ENCODE results near the gene CDSN. TPM values are rescaled to one million over a fixed set of nuclear protein-coding genes. Genes with fewer than 3 reads are reported as not detected.

Gene CDSN
- total and polyA plus RNA-seq, 2 donors (not counting 1 experiment from before 2014, with no cell fraction given), result not detected

- no peaks in the 10 kb centered on the region for H3K79me2 ChIP-seq (ENCODE audit: control insufficient read depth, insufficient read depth, low read length)
- H3K9me3 ChIP-seq (ENCODE audit: control extremely low read depth in 1 of 3, control insufficient read depth in 2 of 3, insufficient read depth in 1 of 3, low read length in 2 of 3), result no peaks in the 10 kb centered on the region
- DNase-seq (no peak), ATAC-seq (ENCODE audit: low read depth) (no peak)
- WGBS (ENCODE audit: insufficient coverage), result 80% methylated on average over 2 of the region's 2 CpGs
- H4K20me1 ChIP-seq (ENCODE audit: control insufficient read depth, insufficient read depth, low read length, poor library complexity, severe bottlenecking), result no peaks in the 10 kb centered on the region
- Mint-ChIP-seq H3K27me3 (no peaks in the 10 kb centered on the region), H3K27ac (peak overlapping the region; percentile 15), H3K9me3 (ENCODE audit: insufficient read depth) (no peaks in the 10 kb centered on the region), H3K4me3 (no peak overlapping the region), H3K4me1 (peaks cover 2% of the 10 kb centered on the region)
- H3K4me2 ChIP-seq (replicated peaks; ENCODE audit: low read depth, low read length, poor library complexity, severe bottlenecking), result no peak overlapping the region
- intact Hi-C loops (cut with micrococcal nuclease), result no loop called here
- H3K27me3 ChIP-seq (replicated peaks in 1 of 4; ENCODE audit: control extremely low read depth in 1 of 4, control insufficient read depth in 3 of 4, insufficient read depth in 4 of 4, low read length in 3 of 4), result peaks cover 0 to 2% (median 0%) of the 10 kb centered on the region in 4 experiments
- H3K9ac ChIP-seq (ENCODE audit: low read length), result no peak overlapping the region
- H3K27ac ChIP-seq (ENCODE audit: low read length in 2 of 2), result no peak overlapping the region
- H3K4me3 ChIP-seq (ENCODE audit: control extremely low read depth in 1 of 5, extremely low read depth in 1 of 5, insufficient read depth in 1 of 5, low read depth in 2 of 5, low read length in 4 of 5), result no peak overlapping the region
- no peaks in the 10 kb centered on the region for H3K36me3 ChIP-seq (replicated peaks in 1 of 2; ENCODE audit: control extremely low read depth in 1 of 2, control insufficient read depth in 1 of 2, extremely low read depth in 1 of 2, insufficient read depth in 2 of 2, low read length in 1 of 2)
- CTCF ChIA-PET, result interaction anchor here (0.9 kb wide), 1 partner anchor 156 kb away, joined by 3 read pairs; no protein-coding TSS in a partner anchor
- no peak overlapping the region for H2AFZ ChIP-seq (ENCODE audit: insufficient read depth, low read depth, low read length, poor library complexity, severe bottlenecking)
- TF ChIP-seq CTCF (IDR thresholded peaks at IDR 0.05), result no peak
- no peak for TF ChIP-seq EZH2 (IDR thresholded peaks at IDR 0.05; ENCODE audit: borderline replicate concordance, insufficient read depth, low read depth, low read length, poor library complexity, severe bottlenecking)
- POLR2A ChIA-PET, result no interaction called here
- no peaks in the 10 kb centered on the region for H3K4me1 ChIP-seq (ENCODE audit: control insufficient read depth in 2 of 2, insufficient read depth in 2 of 2, low read length in 2 of 2)
These were observed 54.7 kb downstream of the CDSN start for GRCh38 chr6:31065556-31065955.

Small RNAs within 50 kb of the gene (small RNA-seq; reads per million reads assigned to genes)
- gene POLR2LP1 (ENCODE audit: insufficient read length, low read depth, low replicate concordance), result not detected
- gene RNU6-1133P (ENCODE audit: insufficient read length, low read depth, low replicate concordance), result not detected

Other genes starting within 250 kb of the CDSN start
- 61.7 and 66.0 TPM in 2 replicates for gene DDR1, start 235.9 kb downstream of the CDSN start, total RNA-seq
- gene DDR1, start 235.9 kb downstream of the CDSN start, polyA plus RNA-seq, result 28.8 and 81.5 TPM in 2 replicates
- 38.4 and 44.7 TPM in 2 replicates for gene GTF2H4, start 212.2 kb downstream of the CDSN start, total RNA-seq
- gene GTF2H4, start 212.2 kb downstream of the CDSN start, polyA plus RNA-seq, result 22.4 and 30.2 TPM in 2 replicates
- gene VARS2, start 206.2 kb downstream of the CDSN start, total RNA-seq, result 41.0 and 41.6 TPM in 2 replicates
- gene VARS2, start 206.2 kb downstream of the CDSN start, polyA plus RNA-seq, result 27.1 and 34.5 TPM in 2 replicates
- gene SFTA2, start 188.3 kb downstream of the CDSN start, total RNA-seq, result not detected in 2 replicates
- gene SFTA2, start 188.3 kb downstream of the CDSN start, polyA plus RNA-seq, result not detected in 2 replicates
- gene MUCL3, start 179.5 kb downstream of the CDSN start, total RNA-seq, result not detected in 2 replicates
- not detected in 2 replicates for gene MUCL3, start 179.5 kb downstream of the CDSN start, polyA plus RNA-seq
- not detected in 2 replicates for gene MUC21, start 136.7 kb downstream of the CDSN start, total RNA-seq
- not detected in 2 replicates for gene MUC21, start 136.7 kb downstream of the CDSN start, polyA plus RNA-seq
- not detected in 2 replicates for gene MUC22, start 110.0 kb downstream of the CDSN start, total RNA-seq
- gene MUC22, start 110.0 kb downstream of the CDSN start, polyA plus RNA-seq, result not detected in 2 replicates
- not detected in 2 replicates for gene C6orf15, start 7.9 kb downstream of the CDSN start, total RNA-seq
- gene C6orf15, start 7.9 kb downstream of the CDSN start, polyA plus RNA-seq, result not detected in 2 replicates
- not detected in 2 replicates for gene PSORS1C1, start 5.6 kb downstream of the CDSN start, total RNA-seq
- not detected in 2 replicates for gene PSORS1C1, start 5.6 kb downstream of the CDSN start, polyA plus RNA-seq
- gene PSORS1C2, start 18.6 kb upstream of the CDSN start, total RNA-seq, result not detected in 2 replicates
- gene PSORS1C2, start 18.6 kb upstream of the CDSN start, polyA plus RNA-seq, result not detected in 2 replicates
- gene CCHCR1, start 37.4 kb upstream of the CDSN start, total RNA-seq, result 34.7 and 36.2 TPM in 2 replicates
- 17.0 and 19.1 TPM in 2 replicates for gene CCHCR1, start 37.4 kb upstream of the CDSN start, polyA plus RNA-seq
- 9.8 and 10.4 TPM in 2 replicates for gene TCF19, start 38.1 kb upstream of the CDSN start, total RNA-seq
- gene TCF19, start 38.1 kb upstream of the CDSN start, polyA plus RNA-seq, result 5.5 and 10.0 TPM in 2 replicates
- 0.76 and 0.83 TPM in 2 replicates for gene POU5F1, start 50.2 kb upstream of the CDSN start, total RNA-seq
- 0.26 and 0.88 TPM in 2 replicates for gene POU5F1, start 50.2 kb upstream of the CDSN start, polyA plus RNA-seq
- gene HLA-C, start 151.6 kb upstream of the CDSN start, total RNA-seq, result 972 and 998 TPM in 2 replicates
- 1,983 and 2,212 TPM in 2 replicates for gene HLA-C, start 151.6 kb upstream of the CDSN start, polyA plus RNA-seq
- 3,910 and 4,028 TPM in 2 replicates for gene HLA-B, start 236.7 kb upstream of the CDSN start, total RNA-seq
- 4,233 and 7,345 TPM in 2 replicates for gene HLA-B, start 236.7 kb upstream of the CDSN start, polyA plus RNA-seq